H1 (cell line): ENCODE results near the gene MFSD6L. TPM values are rescaled to one million over a fixed set of nuclear protein-coding genes. Genes with fewer than 3 reads are reported as not detected.

Source experiments
- BRCA1 ChIP-seq: IDR thresholded peaks from 2 replicates; pipeline ENCODE4 v1.6.1; 2012; ENCODE audit warnings: low read depth, low read length, improper control_type of control experiment
- CBX5 ChIP-seq: fragments of 300-800, 300-1000 bp; sonication (generic); IDR thresholded peaks from 2 replicates; pipeline ENCODE4 v1.7.1; 2016; ENCODE audit warnings: antibody characterized with exemption, low read length, low read depth
- GTF2F1 ChIP-seq: IDR thresholded peaks from 2 replicates; pipeline ENCODE4 v1.6.1; 2012; ENCODE audit warnings: low read depth, low read length, improper control_type of control experiment, borderline replicate concordance
- JUN ChIP-seq: IDR thresholded peaks from 2 replicates; pipeline ENCODE4 v1.6.1; 2011; ENCODE audit warnings: low read depth, mild to moderate bottlenecking, improper control_type of control experiment, low read length
- PHF8 ChIP-seq: fragments of 200-600 bp; sonication (generic); conservative IDR thresholded peaks from 2 replicates; pipeline ENCODE4 v1.7.1; 2012; ENCODE audit warnings: low read depth, mild to moderate bottlenecking, inconsistent platforms, low read length, moderate library complexity
- RFX5 ChIP-seq: IDR thresholded peaks from 2 replicates; pipeline ENCODE4 v1.6.1; 2011; ENCODE audit warnings: low read depth, low read length, improper control_type of control experiment, borderline replicate concordance
- TAF1 ChIP-seq: IDR thresholded peaks from 2 replicates; pipeline ENCODE4 v1.6.1; 2011; ENCODE audit warnings: mild to moderate bottlenecking, low read depth, low read length
- YY1 ChIP-seq: IDR thresholded peaks from 2 replicates; pipeline ENCODE4 v1.6.1; 2011; ENCODE audit warnings: low read depth, mild to moderate bottlenecking, low read length
- polyA plus RNA-seq, 7 experiments: library from polyadenylated mRNA; depleted of rRNA in 3 of 7; stranded (reverse) in 5 of 7; unstranded in 2 of 7; fragments of >200 nt in 5 of 7; fragments of 200-250 nt in 2 of 7; gene quantifications; 1 replicate in 5 of 7; 2 replicates in 1 of 7; 4 replicates in 1 of 7; pipeline versions ENCODE4 v1.2.1 to v1.2.3, GENCODE V29; 2011 to 2013; ENCODE audit warnings: missing spikeins in 2 of 7, mixed read lengths in 2 of 7
- total RNA-seq: library from RNA; stranded (reverse); fragmentation: NEBNext Ultra II Directional; extraction: Animal tissue kit (Norgen Biotek cat#: 25700); gene quantifications from 2 replicates; pipeline ENCODE4 v1.2.1, GENCODE V29; 2021

The MFSD6L gene
- total and polyA plus RNA-seq, 2 of the 8 experiments (the other 6 are each of a cell fraction or from before 2014, with no cell fraction given) = 2.6 to 2.7 TPM

GRCh38 chr17:8837563-8838075 is 38.5 kb upstream of the MFSD6L start (continued):
- 0 out of 2 replicates have a peak, but pooled peaks have one; percentile 34 for TF ChIP-seq TAF1
- TF ChIP-seq GTF2F1 = no peak
- TF ChIP-seq PHF8 = no peak
- no peak for TF ChIP-seq BRCA1
- no peak for TF ChIP-seq RFX5
- no peak for TF ChIP-seq JUN
- no peak for TF ChIP-seq YY1
- no peak for TF ChIP-seq CBX5
